GM18499 (cell line): ENCODE measurements around the gene SPRED2.
"Not testable (repeated sequence)": the region's sequence is repeated elsewhere in the genome, so short reads cannot be mapped to it uniquely, and the experiment has no call there.

ENCODE experiments used
- ATAC-seq: cut with Tn5 transposase; IDR thresholded peaks from one replicate; pipeline ENCODE4 v1.9.1; 2021; ENCODE audit warnings: moderate number of reproducible peaks; ENCODE audit not compliant: insufficient read depth, unreplicated experiment

Gene SPRED2

GRCh38 chr2:65319072-65319673 lies 113.2 kb downstream of the SPRED2 start:
- ATAC-seq: no peak

- ATAC-seq: no peak
Measured at GRCh38 chr2:65317841-65318240, 114.6 kb downstream of the SPRED2 start.

DNA sequence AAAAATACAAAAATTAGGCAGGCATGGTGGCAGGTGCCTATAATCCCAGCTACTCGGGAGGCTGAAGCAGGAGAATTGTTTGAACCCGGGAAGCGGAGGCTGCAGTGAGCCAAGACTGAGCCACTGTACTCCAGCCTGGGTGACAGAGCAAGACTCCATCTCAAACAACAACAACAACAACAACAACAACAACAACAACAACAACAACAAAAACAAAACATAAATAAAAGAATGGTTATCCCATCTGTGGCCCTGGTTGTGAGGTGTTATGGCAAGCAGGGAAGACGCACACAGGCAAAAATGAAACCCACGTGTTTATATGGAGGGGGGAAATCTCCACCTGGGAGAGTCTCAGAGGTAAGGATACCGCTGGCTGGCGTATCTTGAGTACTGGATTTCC lies 115.0 kb downstream of the SPRED2 start:
- ATAC-seq: not testable (repeated sequence)

DNA sequence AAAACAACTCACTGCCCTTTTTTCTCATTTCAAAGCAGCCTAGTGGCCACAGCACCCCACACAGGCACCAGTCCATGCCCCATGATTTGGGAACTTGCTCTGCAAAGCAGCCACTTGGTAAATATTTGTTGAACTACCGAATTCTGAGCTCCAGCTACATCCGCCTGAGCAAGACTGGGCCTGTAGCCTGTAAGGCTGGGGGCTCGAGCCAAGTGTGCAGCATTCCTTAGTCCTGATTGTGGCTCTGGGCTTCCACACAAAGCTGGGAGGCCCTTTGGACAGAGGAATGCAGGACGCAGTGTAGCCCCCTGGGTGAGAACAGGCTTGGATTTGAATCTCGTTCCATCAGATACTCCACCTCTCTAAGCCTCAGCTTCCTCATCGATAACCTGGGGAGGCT lies 116.3 kb downstream of the SPRED2 start:
- ATAC-seq: no peak

- ATAC-seq: no peak
Measured at GRCh38 chr2:65314801-65315441, 117.5 kb downstream of the SPRED2 start.

GRCh38 chr2:65313954-65314256 lies 118.5 kb downstream of the SPRED2 start:
- no peak for ATAC-seq

GRCh38 chr2:65313126-65313953 lies 119.1 kb downstream of the SPRED2 start:
- no peak for ATAC-seq

DNA sequence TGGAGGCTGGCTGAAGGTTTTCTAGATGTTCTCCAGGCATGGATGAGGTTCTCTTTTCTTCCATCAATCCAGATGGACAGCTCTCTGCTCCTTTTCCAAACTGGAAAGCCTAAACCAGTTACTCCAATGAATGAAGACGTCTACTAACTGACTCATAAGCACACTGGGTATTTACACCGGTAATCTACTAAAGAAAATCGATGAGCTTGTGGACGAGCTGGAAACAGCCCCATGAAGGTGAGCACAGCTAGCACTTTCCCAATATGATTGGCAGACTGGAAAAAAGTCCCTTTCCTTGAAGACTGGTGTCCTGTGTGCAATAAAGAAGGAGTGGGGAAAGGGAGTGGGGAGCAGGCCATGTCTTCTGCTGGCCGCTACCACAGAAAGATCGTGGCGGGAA lies 120.8 kb downstream of the SPRED2 start:
- ATAC-seq: no peak

DNA sequence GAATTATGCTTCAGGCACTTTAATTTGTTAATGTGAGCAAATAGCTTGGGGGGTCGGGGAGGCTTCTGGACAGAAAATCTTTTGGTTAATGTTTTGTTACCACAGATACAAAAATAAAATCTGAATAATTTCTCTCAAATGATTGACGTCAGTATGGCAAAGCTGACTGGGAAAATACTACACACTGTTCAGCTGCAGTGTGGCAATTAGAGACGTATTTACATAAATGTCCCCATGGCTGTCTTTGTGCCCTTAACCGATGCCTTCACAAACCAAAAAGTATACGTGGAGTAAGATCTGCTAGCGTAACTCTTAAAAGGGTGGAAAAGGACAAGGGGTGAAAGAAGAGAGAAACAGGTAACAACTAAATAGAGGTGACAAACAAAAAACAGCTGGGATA lies 121.3 kb downstream of the SPRED2 start:
- ATAC-seq: no peak

- no peak for ATAC-seq
Measured at GRCh38 chr2:65309699-65310098, 122.7 kb downstream of the SPRED2 start.

- ATAC-seq: no peak
Measured at GRCh38 chr2:65305934-65306333, 126.5 kb downstream of the SPRED2 start.

DNA sequence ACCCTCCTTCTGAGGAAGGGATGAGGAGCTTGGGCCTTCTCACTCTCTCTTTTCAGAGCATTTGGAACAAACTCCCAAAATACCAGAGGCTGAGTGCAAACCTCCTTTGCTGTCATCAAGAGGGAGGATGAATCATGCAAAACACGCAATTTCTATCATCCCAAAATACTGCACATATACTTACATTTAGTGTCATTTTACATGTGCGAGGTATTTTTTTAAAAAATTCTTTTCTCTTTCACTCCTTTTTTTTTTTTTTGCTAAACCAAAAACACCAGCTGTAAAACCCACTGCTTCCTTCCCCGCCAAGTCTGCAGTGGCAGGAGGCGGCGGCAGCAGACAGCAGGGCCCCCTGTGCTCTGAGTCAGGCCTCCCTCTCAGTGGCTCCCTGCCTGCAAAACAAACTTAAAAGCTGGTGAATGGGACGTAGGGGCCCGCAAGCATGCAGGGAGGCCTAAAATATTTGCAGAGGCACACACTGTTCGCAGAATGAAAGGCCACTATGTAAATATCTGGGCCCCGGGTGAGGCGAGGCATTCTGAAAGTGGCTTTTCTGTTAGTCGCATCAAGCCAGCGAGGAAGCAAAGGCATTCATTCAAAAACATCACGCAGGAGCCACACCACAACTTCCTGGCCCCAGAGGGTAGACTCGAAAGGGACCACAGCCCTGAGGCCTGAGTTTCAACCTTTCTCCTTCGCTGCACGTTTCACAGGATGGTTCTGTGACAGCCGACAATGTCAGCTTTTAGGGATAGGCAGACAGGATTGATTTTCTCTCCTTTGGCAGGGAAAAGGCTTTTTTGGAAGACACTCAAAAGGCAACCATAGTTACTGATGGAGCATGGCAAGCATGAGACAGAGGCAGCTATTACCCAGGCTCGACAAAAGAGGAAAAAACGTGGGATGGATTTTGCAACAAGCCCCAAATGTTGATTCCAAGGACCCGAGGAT lies 131.4 kb downstream of the SPRED2 start:
- peak; percentile 88 for ATAC-seq

DNA sequence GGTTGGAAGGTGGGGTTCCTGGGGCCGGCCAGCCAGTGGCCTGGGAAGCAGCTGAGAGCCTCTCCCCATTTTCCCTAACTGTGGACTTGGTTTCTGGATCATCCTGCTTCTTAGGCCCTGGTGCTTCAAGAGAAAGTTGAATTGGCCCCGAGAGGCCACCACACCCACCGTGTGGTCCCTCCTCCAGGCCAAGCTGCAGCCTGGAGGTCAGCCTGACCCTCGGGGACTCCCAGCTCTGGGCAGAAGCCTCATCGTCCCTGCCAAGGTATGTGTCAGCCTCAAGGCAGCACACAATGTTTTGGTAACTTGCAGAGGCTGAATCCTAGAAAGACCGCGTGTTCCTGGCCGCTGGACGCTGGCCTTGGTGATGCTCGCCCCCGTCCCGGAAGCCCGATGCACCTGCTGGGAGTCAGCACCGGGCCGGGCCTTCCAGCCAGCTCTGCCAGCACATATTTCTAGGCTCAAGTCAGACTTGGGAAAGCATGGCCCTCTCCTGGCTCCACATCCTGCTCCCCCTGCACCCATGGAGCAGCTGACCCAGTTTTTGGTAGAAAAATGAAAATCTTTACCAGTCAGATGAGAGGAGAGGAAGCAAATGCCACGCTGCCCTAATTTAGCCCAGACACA lies 132.2 kb downstream of the SPRED2 start:
- no peak for ATAC-seq

- ATAC-seq: no peak
Measured at GRCh38 chr2:65299246-65299645, 133.2 kb downstream of the SPRED2 start.

DNA sequence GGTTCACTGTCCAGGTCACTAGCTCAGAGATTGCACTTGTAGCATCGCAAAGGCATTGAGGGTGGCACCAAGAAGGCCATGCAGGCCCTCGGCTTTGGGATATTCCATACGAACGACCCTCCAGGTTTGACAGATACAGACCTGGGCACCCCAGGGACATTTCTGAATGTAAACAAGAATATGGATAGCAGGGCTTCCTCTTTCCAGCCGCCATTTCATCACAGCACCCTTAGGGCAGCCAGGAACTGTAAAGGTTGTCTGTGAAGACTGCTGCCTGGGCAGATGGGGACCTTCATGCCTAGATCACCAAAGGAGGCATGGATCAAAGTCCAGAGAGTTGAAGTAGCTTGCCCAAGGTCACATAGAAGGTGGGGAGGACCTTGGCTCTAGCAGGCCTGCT lies 134.3 kb downstream of the SPRED2 start:
- no peak for ATAC-seq

- ATAC-seq: no peak
Measured at GRCh38 chr2:65297544-65297943, 134.9 kb downstream of the SPRED2 start.

GRCh38 chr2:65296971-65297370 lies 135.4 kb downstream of the SPRED2 start:
- ATAC-seq: no peak

GRCh38 chr2:65294701-65295100 lies 137.7 kb downstream of the SPRED2 start:
- ATAC-seq: no peak

- no peak for ATAC-seq
Measured at GRCh38 chr2:65294136-65294535, 138.3 kb downstream of the SPRED2 start.

- ATAC-seq: no peak
Measured at GRCh38 chr2:65293376-65293775, 139.0 kb downstream of the SPRED2 start.
